CD4-positive, alpha-beta memory T cell (primary cell): Measurements from ENCODE around the gene SLC22A14. TPM values are rescaled to one million over a fixed set of nuclear protein-coding genes. Genes with fewer than 3 reads are reported as not detected.
A peak's percentile ranks its signal among the peaks of the same experiment; 100 is the strongest.

Experiments used
- CTCF ChIA-PET: fragments of 350-600 bp; sonication (Branson Sonifier 250); formaldehyde crosslinking; loops from one replicate; lab custom pipeline; 2021; ENCODE audit warnings: inconsistent platforms; ENCODE audit not compliant: partially characterized antibody; lab: Charles Lee
- POLR2A ChIA-PET: fragments of 350-600 bp; sonication (Branson Sonifier 250); formaldehyde crosslinking; loops from one replicate; lab custom pipeline; 2021; ENCODE audit not compliant: partially characterized antibody; lab: Charles Lee
- DNase-seq, 5 donors: peaks; one replicate each; pipeline versions ENCODE4 v3.0.0 to v3.0.0-alpha.2; 2020 to 2022; ENCODE audit warnings: mixed read lengths in 1 of 5
- H3K27ac ChIP-seq: one replicate; pipeline ENCODE4 v1.7.0; 2013; ENCODE audit warnings: low read depth, low read length
- H3K27me3 ChIP-seq: 2 replicates; pipeline ENCODE4 v1.7.0; 2013; ENCODE audit warnings: mild to moderate bottlenecking, low read length, moderate library complexity; ENCODE audit not compliant: insufficient read depth
- H3K36me3 ChIP-seq: 2 replicates; pipeline ENCODE4 v1.7.0; 2013; ENCODE audit warnings: mild to moderate bottlenecking, low read length, moderate library complexity; ENCODE audit not compliant: insufficient read depth
- H3K4me1 ChIP-seq: 2 replicates; pipeline ENCODE4 v1.7.0; 2013; ENCODE audit warnings: mild to moderate bottlenecking, low read length, moderate library complexity; ENCODE audit not compliant: insufficient read depth
- H3K4me3 ChIP-seq, 2 donors: one replicate each; pipeline ENCODE4 v1.7.0; 2013; ENCODE audit warnings: low read length in 2 of 2, mild to moderate bottlenecking in 1 of 2
- H3K9me3 ChIP-seq, 2 donors: one replicate each; pipeline ENCODE4 v1.7.0; 2013; ENCODE audit warnings: low read length in 2 of 2, control low read depth in 1 of 2; ENCODE audit not compliant: control insufficient read depth in 1 of 2
- H3K27ac Mint-ChIP-seq, 7 donors: one replicate each; pipeline ENCODE4 v1.8.0; 2020 to 2021; ENCODE audit warnings: mixed read lengths in 7 of 7, mild to moderate bottlenecking in 6 of 7, inconsistent platforms in 3 of 7, moderate library complexity in 3 of 7
- H3K27me3 Mint-ChIP-seq, 2 donors: one replicate each; pipeline ENCODE4 v1.8.0; 2020 to 2021; ENCODE audit warnings: mixed read lengths in 2 of 2
- H3K36me3 Mint-ChIP-seq, 2 donors: one replicate each; pipeline ENCODE4 v1.8.0; 2020 to 2021; ENCODE audit warnings: mixed read lengths in 2 of 2, inconsistent platforms in 1 of 2, mild to moderate bottlenecking in 1 of 2
- H3K4me1 Mint-ChIP-seq, 4 donors: one replicate each; pipeline ENCODE4 v1.8.0; 2020 to 2021; ENCODE audit warnings: mixed read lengths in 4 of 4, mild to moderate bottlenecking in 1 of 4
- H3K4me3 Mint-ChIP-seq, 8 donors: one replicate each; pipeline ENCODE4 v1.8.0; 2020 to 2021; ENCODE audit warnings: mixed read lengths in 8 of 8, mild to moderate bottlenecking in 7 of 8, moderate library complexity in 6 of 8, inconsistent platforms in 3 of 8
- H3K9me3 Mint-ChIP-seq, 8 donors: one replicate each; pipeline ENCODE4 v1.8.0; 2020 to 2021; ENCODE audit warnings: mixed read lengths in 8 of 8, mild to moderate bottlenecking in 5 of 8, inconsistent platforms in 3 of 8, moderate library complexity in 1 of 8
- intact Hi-C: fragments of 100-400 bp; cut with micrococcal nuclease; formaldehyde crosslinking; loops from one replicate; pipeline ENCODE4 v1.15.1; 2023
- polyA plus RNA-seq, 2 donors: library from polyadenylated mRNA; unstranded; fragments of 300-500 nt; fragmentation: Illumina TruSeq; gene quantifications; one replicate each; pipeline ENCODE4 v1.2.3, GENCODE V29; 2021
- total RNA-seq, 2 experiments: library from RNA; stranded (reverse); gene quantifications; one replicate each; pipeline ENCODE4 v1.2.3, GENCODE V29; 2021

Gene SLC22A14
- total and polyA plus RNA-seq, 4 experiments from 2014 or later = 0.10 TPM; not detected in 3

GRCh38 chr3:38349684-38350359, 67.7 kb downstream of the SLC22A14 start:
- H3K36me3 ChIP-seq = no peaks in the 10 kb centered on the region
- H3K27me3 ChIP-seq = no peaks in the 10 kb centered on the region
- H3K9me3 ChIP-seq = no peaks in the 10 kb centered on the region
- no peaks in the 10 kb centered on the region for H3K9me3 Mint-ChIP-seq
- H3K27me3 Mint-ChIP-seq = no peaks in the 10 kb centered on the region
- no peak overlapping the region for H3K27ac Mint-ChIP-seq
- no peak overlapping the region for H3K4me3 Mint-ChIP-seq
- no peak overlapping the region for H3K27ac ChIP-seq
- H3K4me1 ChIP-seq = peaks cover 17% of the 10 kb centered on the region
- intact Hi-C loops = loop anchor here (5.0 kb wide), 3 partner anchors 147 to 302 kb away; partner anchors contain the start of genes ACAA1, EXOG and MYD88
- DNase-seq = no peak
- POLR2A ChIA-PET = no interaction called here
- peaks cover 0 to 4% (median 3%) of the 10 kb centered on the region in 4 donors for H3K4me1 Mint-ChIP-seq
- CTCF ChIA-PET = interaction anchor here (1.4 kb wide), 2 partner anchors 131 to 147 kb away, joined by 5 to 6 read pairs; partner anchors contain the start of gene EXOG
- H3K36me3 Mint-ChIP-seq = no peaks in the 10 kb centered on the region
- no peak overlapping the region for H3K4me3 ChIP-seq

DNA sequence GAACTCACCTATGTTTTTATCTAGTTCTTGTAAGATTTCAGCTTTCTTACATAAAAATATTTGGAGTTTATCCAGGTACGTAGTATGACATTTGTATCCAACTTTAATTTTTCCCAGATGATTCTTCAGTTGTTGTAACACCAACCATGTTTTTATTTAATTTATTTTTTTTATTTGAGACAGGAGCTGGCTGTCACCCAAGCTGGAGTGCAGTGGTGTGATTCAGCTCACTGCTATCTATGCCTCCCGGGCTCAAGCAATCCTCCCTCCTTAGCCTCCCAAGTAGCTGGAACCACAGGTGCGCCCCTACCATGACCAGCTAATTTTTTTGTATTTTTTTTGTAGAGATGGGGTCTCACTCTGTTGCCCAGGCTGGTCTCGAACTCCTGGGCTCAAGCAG, 71.1 kb downstream of the SLC22A14 start:
- H3K36me3 Mint-ChIP-seq = no peaks in the 10 kb centered on the region
- H3K36me3 ChIP-seq = no peaks in the 10 kb centered on the region
- intact Hi-C loops = no loop called here
- H3K9me3 Mint-ChIP-seq = no peaks in the 10 kb centered on the region
- no peak overlapping the region for H3K4me3 Mint-ChIP-seq
- no peaks in the 10 kb centered on the region for H3K4me1 ChIP-seq
- ChIA-PET CTCF (interaction anchor here (1.3 kb wide), 1 partner anchor 127 kb away, joined by 8 read pairs; no protein-coding TSS in a partner anchor), POLR2A (no interaction called here)
- no peak overlapping the region for H3K27ac ChIP-seq
- no peak overlapping the region for H3K27ac Mint-ChIP-seq
- DNase-seq = no peak
- H3K4me3 ChIP-seq = no peak overlapping the region
- H3K4me1 Mint-ChIP-seq = peaks cover 0 to 2% (median under 1%) of the 10 kb centered on the region in 4 donors
- no peaks in the 10 kb centered on the region for H3K9me3 ChIP-seq
- no peaks in the 10 kb centered on the region for H3K27me3 Mint-ChIP-seq
- no peaks in the 10 kb centered on the region for H3K27me3 ChIP-seq

DNA sequence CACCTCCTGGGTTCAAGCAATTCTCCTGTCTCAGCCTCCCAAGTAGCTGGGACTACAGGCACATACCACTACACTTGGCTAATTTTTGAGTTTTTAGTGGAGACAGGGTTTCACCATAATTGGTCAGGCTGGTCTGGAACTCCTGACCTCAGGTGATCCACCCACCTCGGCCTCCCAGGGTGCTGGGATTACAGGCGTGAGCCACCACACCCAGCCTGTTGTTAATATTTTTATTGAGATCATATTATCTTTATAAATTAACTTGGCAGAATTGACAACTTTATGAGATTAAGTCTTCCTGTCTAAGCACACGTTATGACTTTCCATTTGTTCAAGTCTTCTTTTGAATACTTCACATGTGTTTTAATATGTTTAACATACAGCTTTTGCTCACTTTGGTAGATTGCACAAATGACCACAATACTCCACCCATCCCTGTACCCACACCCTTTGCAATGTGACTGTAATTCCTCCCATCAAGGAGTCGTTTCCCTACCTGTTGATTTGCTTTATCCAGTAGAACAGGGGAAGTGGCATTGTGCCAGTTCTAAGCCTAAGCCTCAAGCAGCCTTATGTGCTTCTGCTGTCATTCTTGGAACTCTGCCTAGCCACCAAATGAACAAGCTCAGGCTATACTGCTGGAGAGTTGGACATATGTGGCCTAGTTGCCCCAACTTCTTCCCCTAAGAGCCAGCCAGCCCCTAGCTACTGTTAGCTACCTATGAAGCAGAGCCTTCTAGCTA, 72.7 kb downstream of the SLC22A14 start:
- Histone ChIP-seq H3K36me3 (no peaks in the 10 kb centered on the region), H3K27me3 (no peaks in the 10 kb centered on the region), H3K27ac (no peak overlapping the region), H3K9me3 (no peaks in the 10 kb centered on the region), H3K4me1 (no peaks in the 10 kb centered on the region), H3K4me3 (no peak overlapping the region)
- CTCF ChIA-PET = interaction anchor here (1.1 to 1.6 kb wide), 2 partner anchors 8 to 126 kb away, joined by 3 to 12 read pairs; partner anchors contain the start of gene XYLB
- Mint-ChIP-seq H3K27ac (peak overlapping the region in 1 of 7 donors; percentile 9), H3K4me1 (no peaks in the 10 kb centered on the region), H3K27me3 (no peaks in the 10 kb centered on the region), H3K36me3 (no peaks in the 10 kb centered on the region), H3K4me3 (no peak overlapping the region), H3K9me3 (no peaks in the 10 kb centered on the region)
- intact Hi-C loops = no loop called here
- no peak for DNase-seq
- POLR2A ChIA-PET = no interaction called here

GRCh38 chr3:38359038-38359437, 76.9 kb downstream of the SLC22A14 start:
- Histone ChIP-seq H3K36me3 (no peaks in the 10 kb centered on the region), H3K27me3 (no peaks in the 10 kb centered on the region), H3K27ac (no peak overlapping the region), H3K9me3 (no peaks in the 10 kb centered on the region), H3K4me1 (no peaks in the 10 kb centered on the region), H3K4me3 (no peak overlapping the region)
- no peak for DNase-seq
- Mint-ChIP-seq H3K27ac (no peak overlapping the region), H3K4me1 (peaks cover 0 to under 1% (median under 1%) of the 10 kb centered on the region in 4 donors), H3K36me3 (no peaks in the 10 kb centered on the region), H3K27me3 (no peaks in the 10 kb centered on the region), H3K4me3 (no peak overlapping the region), H3K9me3 (no peaks in the 10 kb centered on the region)
- ChIA-PET POLR2A (no interaction called here), CTCF (interaction anchor here (1.7 kb wide), 1 partner anchor 13 kb away, joined by 7 read pairs; the partner anchor contains the start of gene XYLB)
- intact Hi-C loops = no loop called here

DNA sequence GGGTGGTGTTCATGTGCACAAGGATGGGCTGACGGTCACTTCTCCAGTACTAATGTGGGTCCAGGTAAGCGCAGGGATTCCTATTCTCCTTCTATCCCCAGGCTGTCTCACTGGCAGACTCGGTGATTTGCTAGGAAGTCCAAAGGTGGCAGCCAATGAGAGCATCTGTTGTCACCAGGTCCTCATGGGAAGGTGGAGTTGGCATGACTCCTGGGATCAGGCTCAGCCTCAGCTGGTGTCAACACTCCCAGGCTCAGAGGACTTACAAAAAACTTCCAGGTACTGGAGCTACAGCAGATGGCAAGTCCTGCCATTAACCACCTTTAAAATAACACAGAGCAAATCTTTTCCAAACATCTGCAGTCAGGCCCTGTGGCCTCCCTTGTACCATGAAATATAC, 78.3 kb downstream of the SLC22A14 start:
- Histone ChIP-seq H3K4me3 (no peak overlapping the region), H3K9me3 (no peaks in the 10 kb centered on the region), H3K27ac (no peak overlapping the region), H3K27me3 (no peaks in the 10 kb centered on the region), H3K36me3 (no peaks in the 10 kb centered on the region), H3K4me1 (peaks cover 6% of the 10 kb centered on the region)
- DNase-seq = no peak
- ChIA-PET POLR2A (no interaction called here), CTCF (no interaction called here)
- intact Hi-C loops = no loop called here
- Mint-ChIP-seq H3K4me3 (no peak overlapping the region), H3K9me3 (no peaks in the 10 kb centered on the region), H3K4me1 (peaks cover 5 to 9% (median 7%) of the 10 kb centered on the region in 4 donors), H3K27me3 (no peaks in the 10 kb centered on the region), H3K27ac (no peak overlapping the region), H3K36me3 (no peaks in the 10 kb centered on the region)

DNA sequence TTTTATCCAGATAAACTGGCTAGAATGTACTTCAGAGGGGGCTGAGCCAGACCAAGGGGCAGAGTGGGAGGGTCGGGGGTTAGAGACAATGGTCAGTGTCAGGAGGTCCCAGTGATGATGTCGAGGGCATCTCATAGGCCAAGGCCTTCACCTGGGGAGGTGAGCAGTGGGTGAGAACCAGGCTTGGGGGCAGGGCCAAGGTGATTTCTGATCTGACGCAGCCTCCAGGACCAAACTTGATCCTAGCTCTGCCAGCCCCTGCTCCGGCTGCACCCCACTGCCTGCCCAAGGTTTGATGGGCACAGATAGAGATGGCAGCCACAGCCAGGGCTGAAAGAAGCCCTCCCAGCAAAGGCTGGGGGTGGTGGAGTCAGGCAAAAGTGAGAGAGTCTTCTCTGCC, 79.4 kb downstream of the SLC22A14 start:
- CTCF ChIA-PET = interaction anchor here (1.2 to 1.7 kb wide), 2 partner anchors 15 to 119 kb away, joined by 4 to 5 read pairs; partner anchors contain the start of gene XYLB
- no peaks in the 10 kb centered on the region for H3K9me3 Mint-ChIP-seq

GRCh38 chr3:38362825-38363224, 80.7 kb downstream of the SLC22A14 start:
- POLR2A ChIA-PET = no interaction called here
- Mint-ChIP-seq H3K27me3 (no peaks in the 10 kb centered on the region), H3K4me1 (peaks cover 5 to 9% (median 7%) of the 10 kb centered on the region in 4 donors), H3K36me3 (no peaks in the 10 kb centered on the region), H3K4me3 (no peak overlapping the region), H3K9me3 (no peaks in the 10 kb centered on the region), H3K27ac (no peak overlapping the region)
- H3K27ac ChIP-seq = no peak overlapping the region
- no peak overlapping the region for H3K4me3 ChIP-seq
- no peaks in the 10 kb centered on the region for H3K9me3 ChIP-seq
- DNase-seq = no peak
- H3K27me3 ChIP-seq = no peaks in the 10 kb centered on the region
- peaks cover 6% of the 10 kb centered on the region for H3K4me1 ChIP-seq
- H3K36me3 ChIP-seq = no peaks in the 10 kb centered on the region
- CTCF ChIA-PET = interaction anchor here (1.2 kb wide), 1 partner anchor 117 kb away, joined by 5 read pairs; no protein-coding TSS in a partner anchor
- intact Hi-C loops = no loop called here

More for the DNA sequence above, 79.4 kb downstream of the SLC22A14 start:
- no peak overlapping the region for H3K27ac ChIP-seq
- no peaks in the 10 kb centered on the region for H3K36me3 Mint-ChIP-seq
- H3K4me1 Mint-ChIP-seq = peaks cover 5 to 9% (median 7%) of the 10 kb centered on the region in 4 donors
- no peak overlapping the region for H3K4me3 ChIP-seq
- DNase-seq = no peak
- H3K4me3 Mint-ChIP-seq = no peak overlapping the region
- H3K36me3 ChIP-seq = no peaks in the 10 kb centered on the region
- H3K27ac Mint-ChIP-seq = peak overlapping the region in 2 of 7 donors; percentile 42 to 48
- no peaks in the 10 kb centered on the region for H3K9me3 ChIP-seq
- intact Hi-C loops = no loop called here
- peaks cover 6% of the 10 kb centered on the region for H3K4me1 ChIP-seq
- no peaks in the 10 kb centered on the region for H3K27me3 Mint-ChIP-seq
- no peaks in the 10 kb centered on the region for H3K27me3 ChIP-seq
- POLR2A ChIA-PET = interaction anchor here (0.6 kb wide), 1 partner anchor 501 kb away, joined by 3 read pairs; no protein-coding TSS in a partner anchor
